ENCODE measurements around the gene PSMC5.
"Not testable (repeated sequence)": the region's sequence is repeated elsewhere in the genome, so short reads cannot be mapped to it uniquely, and the experiment has no call there.

Gene PSMC5

DNA sequence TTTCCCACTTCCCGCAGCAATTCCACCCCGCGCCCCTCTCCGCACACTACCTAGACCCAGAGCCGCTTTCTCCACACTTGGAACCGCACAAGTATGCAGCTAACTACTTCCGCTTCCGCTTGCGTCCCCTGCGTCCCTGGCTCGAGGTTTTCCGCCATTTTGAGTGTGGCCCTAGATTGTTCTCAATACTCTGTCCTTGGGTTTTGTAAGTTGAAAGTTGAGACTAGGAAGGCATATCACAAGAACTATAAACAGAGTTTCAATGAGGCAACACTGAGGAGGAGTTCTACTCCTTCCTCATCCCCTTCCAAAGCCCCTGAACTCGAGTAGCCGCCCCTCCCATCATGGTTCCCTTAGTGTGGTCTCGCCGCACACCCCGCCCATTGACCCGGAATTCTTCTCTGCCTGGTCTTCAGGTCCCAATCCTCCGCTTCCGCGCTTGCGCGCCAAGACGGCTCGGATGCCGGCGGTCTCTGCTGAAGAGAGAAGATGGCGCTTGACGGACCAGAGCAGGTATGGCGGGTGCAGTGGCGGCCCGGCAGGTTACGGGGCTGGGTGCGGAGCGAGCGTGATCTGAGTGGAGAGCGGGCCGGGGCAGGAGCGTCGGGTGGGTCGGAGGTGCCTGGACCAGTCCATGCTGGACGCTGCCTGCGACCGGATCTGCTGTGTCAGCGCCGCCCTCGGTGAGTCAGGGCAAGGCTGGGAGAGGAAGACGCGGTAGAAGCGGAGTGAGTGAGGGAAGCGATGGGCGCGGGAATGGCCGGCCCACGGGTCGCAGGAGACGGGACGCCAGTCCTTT, at the start of gene PSMC5, which contains the start of gene FTSJ3:
Gene PSMC5 (plus strand): TSS at position 430 of the 799 bp plus-strand sequence. CDS start 60 bp downstream, at position 490.
Gene FTSJ3 (minus strand): TSS at position 662 of the 799 bp plus-strand sequence. CDS start 761 bp downstream, outside the sequence.
- DNase-seq: peak; percentile 97

DNA sequence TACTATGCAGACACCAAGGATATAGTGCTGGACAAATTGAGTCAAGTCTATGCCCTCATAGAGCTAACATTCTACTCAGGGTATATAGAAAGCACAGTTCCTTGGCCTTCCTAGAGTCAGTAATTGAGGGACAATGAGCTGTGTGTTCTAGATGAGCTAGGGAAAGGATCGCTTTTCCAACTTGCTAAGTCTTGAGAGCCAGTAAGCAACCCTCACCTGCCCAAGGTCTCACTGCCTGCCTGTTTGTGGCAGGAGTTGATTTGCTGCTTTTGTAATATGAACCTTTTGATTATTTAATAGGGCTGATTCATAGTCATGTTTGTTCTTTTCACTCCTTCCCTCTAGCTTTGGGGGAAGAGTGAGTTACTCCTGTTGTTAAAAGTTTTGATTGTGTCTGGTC, 46.7 kb upstream of the PSMC5 start:
- DNase-seq: no peak

- no peak for DNase-seq
Observed at GRCh38 chr17:63780928-63781327, 46.3 kb upstream of the PSMC5 start.

DNA sequence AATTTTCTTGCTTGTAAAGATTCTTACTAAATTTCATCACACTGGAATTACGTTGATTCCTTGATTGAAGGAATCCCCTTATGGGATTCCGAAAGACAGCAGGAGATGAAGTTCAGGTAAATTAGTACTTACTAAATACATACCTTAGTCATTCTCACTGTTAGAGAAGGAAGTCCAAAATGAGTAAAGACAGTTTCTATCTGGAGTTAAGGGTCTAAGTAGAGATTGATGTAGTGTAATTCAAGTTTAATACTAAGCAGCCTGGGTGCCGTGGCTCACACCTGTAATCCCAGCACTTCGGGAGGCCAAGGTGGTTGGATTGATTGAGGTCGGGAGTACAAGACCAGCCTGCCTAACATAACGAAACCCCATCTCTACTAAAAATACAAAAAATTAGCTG, 43.7 kb upstream of the PSMC5 start:
- peak; percentile 23 for DNase-seq

GRCh38 chr17:63785556-63785955, 41.7 kb upstream of the PSMC5 start:
- DNase-seq: no peak

DNA sequence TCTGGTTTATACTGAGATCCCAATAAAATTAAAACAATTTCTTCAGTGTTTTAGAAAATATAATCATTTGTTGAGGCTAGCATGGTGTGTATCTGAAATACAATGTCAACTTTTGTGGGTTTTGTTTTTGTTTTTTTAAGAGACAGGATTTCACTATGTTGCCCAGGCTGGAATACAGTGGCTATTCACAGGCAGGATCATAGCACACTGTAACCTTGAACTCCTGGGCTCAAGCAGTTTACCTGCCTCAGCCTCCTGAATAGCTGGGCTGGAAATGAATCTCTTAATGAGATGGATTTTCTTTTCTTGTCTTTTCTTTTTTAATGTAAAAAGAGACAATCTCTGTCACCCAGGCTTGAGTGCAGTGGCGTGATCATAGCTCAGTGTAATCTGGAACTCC, 41.1 kb upstream of the PSMC5 start:
- no peak for DNase-seq

- no peak for DNase-seq
Observed at GRCh38 chr17:63786971-63787711, 40.1 kb upstream of the PSMC5 start.

- DNase-seq: no peak
Observed at GRCh38 chr17:63790057-63790456, 37.2 kb upstream of the PSMC5 start.

- DNase-seq: no peak
Observed at GRCh38 chr17:63792055-63792729, 35.0 kb upstream of the PSMC5 start.

- DNase-seq: not testable (repeated sequence)
Observed at GRCh38 chr17:63796375-63796774, 30.9 kb upstream of the PSMC5 start.

- DNase-seq: no peak
Observed at GRCh38 chr17:63798572-63799106, 28.6 kb upstream of the PSMC5 start.

- no peak for DNase-seq
Observed at GRCh38 chr17:63800783-63801182, 26.4 kb upstream of the PSMC5 start.

- DNase-seq: no peak
Observed at GRCh38 chr17:63804328-63804727, 22.9 kb upstream of the PSMC5 start.

DNA sequence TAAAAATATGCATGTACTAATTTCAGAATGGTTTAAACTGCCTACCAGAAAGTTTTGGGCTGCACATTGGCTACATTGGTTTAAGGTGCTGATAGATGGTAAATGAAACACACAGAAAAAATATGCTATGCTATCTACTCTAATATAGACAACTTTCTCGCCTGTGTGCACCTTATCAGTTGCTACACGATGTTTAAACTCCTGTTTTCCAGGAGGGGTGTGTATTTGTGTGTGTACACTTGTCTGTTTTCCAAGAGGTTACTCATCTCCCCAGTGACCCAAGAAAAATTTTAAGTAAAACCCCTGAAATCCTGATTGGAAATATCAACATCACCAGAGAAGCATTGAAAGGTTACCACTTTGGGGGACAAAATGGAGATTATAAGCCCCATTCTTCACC, 21.6 kb upstream of the PSMC5 start:
- no peak for DNase-seq

DNA sequence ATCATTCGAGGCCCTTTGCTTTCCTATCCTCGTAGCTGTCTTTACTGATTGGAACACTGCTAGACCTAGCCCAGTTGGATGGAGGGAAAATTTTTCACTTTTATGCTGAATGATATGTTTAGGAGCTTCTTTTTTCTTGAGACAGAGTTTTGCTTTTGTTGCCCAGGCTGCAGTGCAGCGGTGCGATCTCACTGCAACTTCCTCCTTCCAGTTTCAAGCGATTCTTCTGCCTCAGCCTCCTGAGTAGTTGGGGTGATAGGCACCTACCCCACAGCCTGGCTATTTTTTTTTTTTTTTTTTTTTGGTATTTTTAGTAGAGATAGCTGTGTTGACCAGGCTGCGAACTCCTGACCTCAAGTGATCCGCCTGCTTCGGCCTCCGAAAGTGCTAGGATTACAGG, 17.3 kb upstream of the PSMC5 start:
- no peak for DNase-seq

GRCh38 chr17:63816123-63816522, 11.1 kb upstream of the PSMC5 start:
- no peak for DNase-seq

DNA sequence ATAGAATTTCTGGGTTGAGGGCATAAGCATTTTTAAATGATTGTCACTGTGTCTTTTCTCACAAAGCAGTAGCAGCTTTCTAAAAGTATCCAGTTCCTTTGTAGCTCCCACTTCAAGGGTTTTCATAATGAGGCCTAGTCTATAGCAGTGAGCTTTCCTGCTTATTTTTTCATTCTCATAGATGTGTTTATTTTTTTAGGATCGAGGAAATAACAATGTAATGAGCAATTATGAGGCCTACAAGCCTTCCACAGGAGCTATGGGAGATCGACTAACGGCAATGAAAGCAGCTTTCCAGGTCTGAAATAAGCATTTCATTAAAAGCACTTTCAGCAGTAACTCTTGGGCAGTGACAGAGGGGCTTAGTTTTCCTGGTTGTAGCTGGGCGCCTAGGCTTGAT, 10.6 kb upstream of the PSMC5 start:
- no peak for DNase-seq

- no peak for DNase-seq
Observed at GRCh38 chr17:63817736-63818385, 9.4 kb upstream of the PSMC5 start.

- DNase-seq: no peak
Observed at GRCh38 chr17:63819131-63819530, 8.1 kb upstream of the PSMC5 start.

DNA sequence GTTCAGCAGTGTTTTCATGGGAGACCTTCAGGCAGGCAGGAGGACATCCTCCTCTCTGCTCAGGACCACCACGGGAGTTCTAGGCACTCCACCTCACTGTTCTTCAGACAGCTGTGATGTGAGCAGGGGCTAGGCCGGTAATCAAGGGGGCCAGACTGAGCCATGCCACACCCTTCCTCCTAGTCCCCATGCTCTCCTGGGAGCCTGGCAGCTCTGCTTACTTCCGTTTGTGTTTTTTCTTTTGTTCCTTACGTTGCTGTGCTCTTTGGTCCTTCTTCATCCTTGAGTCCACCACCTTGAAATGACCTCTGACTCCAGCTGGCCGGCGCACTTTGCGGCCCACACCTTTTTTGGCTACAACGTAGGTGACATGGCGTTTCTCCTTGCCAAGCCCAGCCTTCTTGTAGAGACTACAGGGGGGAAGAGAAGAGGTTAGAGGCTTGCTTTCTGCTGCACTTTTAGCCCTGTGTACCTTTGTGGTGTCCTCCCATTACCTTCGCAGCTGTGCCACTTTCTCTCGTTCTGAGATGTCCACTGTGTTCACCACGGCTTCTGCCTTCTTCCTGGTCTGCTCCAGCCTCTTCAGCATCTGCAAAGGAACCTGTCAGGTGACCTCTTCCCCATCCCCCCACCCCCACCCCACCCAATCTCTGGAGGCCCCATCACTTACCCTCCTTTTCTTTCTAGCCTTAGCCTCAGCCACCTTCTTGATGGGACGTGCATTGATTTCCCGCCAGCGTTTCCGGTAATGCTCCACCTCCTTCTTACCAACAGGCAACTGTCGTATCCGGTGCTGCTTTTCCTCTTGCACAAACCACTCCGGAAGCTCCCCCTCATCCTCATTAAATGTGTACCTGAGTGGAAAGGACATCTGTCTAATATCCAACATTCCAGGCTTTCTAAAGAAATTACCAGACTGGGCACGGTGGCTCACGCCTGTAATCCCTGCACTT, 7.4 kb upstream of the PSMC5 start:
- DNase-seq: no peak

- DNase-seq: no peak
Observed at GRCh38 chr17:63820963-63821561, 6.2 kb upstream of the PSMC5 start.

Data from activated CD4-positive, alpha-beta T cell treated with anti-CD3 and anti-CD28 coated beads, Interleukin-2, amount 50 U/mL, for 16 hours (primary cell).